ENCODE data around the gene KCNQ1. TPM values are rescaled to one million over a fixed set of nuclear protein-coding genes. Genes with fewer than 3 reads are reported as not detected.

KCNQ1 gene
- total and polyA plus RNA-seq, 9 of the 15 experiments (the other 6 are each of a cell fraction or from before 2014, with no cell fraction given), result 0.44 TPM; not detected in 8

DNA sequence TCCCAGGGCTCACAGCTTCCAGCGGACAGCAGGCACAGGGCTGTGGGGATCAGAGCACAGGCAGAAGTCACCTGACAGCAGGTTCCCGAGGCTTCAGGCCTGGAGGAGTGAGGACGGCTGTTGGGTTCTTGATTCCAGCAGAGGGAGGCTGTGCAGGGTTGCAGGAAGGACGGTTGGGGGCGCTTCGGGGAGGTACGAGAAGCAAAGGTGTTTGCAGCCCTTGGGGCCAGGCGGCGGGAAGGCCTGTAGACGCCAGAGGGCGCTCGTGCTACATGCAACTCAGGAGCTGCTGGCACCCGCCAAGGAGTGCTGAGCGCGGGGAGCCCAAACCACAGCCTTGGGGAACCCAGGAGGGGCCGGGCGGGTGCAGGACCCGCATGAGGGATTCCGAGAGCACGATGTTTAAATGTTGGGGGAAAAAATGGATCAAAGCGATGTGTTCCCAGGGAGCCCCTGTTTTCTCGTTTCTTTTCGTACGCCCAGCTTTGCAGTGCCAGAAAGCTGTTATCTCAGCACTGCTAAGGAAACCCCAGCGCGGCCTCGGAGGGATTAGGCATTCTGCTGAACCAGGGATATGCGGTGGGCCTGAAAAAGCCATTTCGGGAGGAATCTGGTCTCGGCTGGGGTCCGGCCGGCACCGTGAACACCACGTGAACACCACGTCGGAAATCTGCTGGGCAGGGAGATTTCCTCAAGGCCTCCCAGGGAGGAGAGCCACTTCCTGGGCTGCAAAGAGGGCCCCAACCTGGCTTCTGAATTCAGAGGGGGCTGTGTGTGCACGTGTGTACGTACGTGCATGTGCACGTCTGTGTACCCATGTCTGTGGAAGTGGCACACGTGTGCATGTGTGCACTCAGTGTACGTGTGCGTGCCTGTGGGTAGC is 88.1 kb downstream of the KCNQ1 start:
- CTCF ChIA-PET (ENCODE audit: low intra/inter-chr PET ratio), result interaction anchor here (0.6 to 6.4 kb wide), 11 partner anchors 29 to 684 kb away, joined by 3 to 228 read pairs (median 4); partner anchors contain the start of genes CDKN1C and PHLDA2
- peak; percentile 88 to 95 (median 89) for DNase-seq (ENCODE audit: extremely low read depth in 1 of 4, low spot score in 3 of 4)
- Histone ChIP-seq H3K9me1 (ENCODE audit: control insufficient read depth, insufficient read depth, low read length) (no peaks in the 10 kb centered on the region), H3K36me3 (ENCODE audit: control insufficient read depth, insufficient read depth, low read length) (no peaks in the 10 kb centered on the region), H3K4me1 (replicated peaks in 1 of 2; ENCODE audit: control insufficient read depth in 2 of 2, insufficient read depth in 2 of 2, low read length in 2 of 2) (peaks cover 9 to 62% of the 10 kb centered on the region in 2 experiments), H4K20me1 (replicated peaks; ENCODE audit: control insufficient read depth, insufficient read depth, low read length) (no peaks in the 10 kb centered on the region; the same call in 1 of the 2 replicates), H3K27ac (ENCODE audit: extremely low read depth, low read depth, low read length) (peak overlapping the region; percentile 15; the same call in 1 of the 3 replicates), H3K27me3 (ENCODE audit: control insufficient read depth in 2 of 2, insufficient read depth in 2 of 2, low read length in 2 of 2) (peaks cover 0 to 39% of the 10 kb centered on the region in 2 experiments; a peak in 4 of 5 replicates), H3K79me2 (ENCODE audit: control insufficient read depth, insufficient read depth, low read length) (no peaks in the 10 kb centered on the region), H3K9me3 (replicated peaks; ENCODE audit: control insufficient read depth, insufficient read depth, low read depth, low read length) (0 out of 2 replicates have a peak, but pooled peaks cover under 1% of the 10 kb centered on the region), H3K4me2 (ENCODE audit: insufficient read depth, low read length) (peak overlapping the region; percentile 36; the same call in 1 of the 2 replicates), H3K9ac (ENCODE audit: insufficient read depth in 1 of 2, low read depth in 2 of 2, low read length in 2 of 2) (peak overlapping the region; percentile 7 to 62; a peak in 2 of 4 replicates), H3K4me3 (no peak overlapping the region), H2AFZ (ENCODE audit: low read depth, low read length) (peak overlapping the region; percentile 65)
- no TSS peak for BruUV-seq (replicated peaks)
- FAIRE-seq, result peak; percentile 94
- ATAC-seq, result peak; percentile 93
- in situ Hi-C loops (cut with MboI) (loop anchor here (5.0 kb wide), 2 partner anchors 106 to 354 kb away; partner anchors contain the start of gene CDKN1C), intact Hi-C loops (cut with micrococcal nuclease) (loop anchor here (1.0 to 10.0 kb wide), 6 partner anchors 162 to 397 kb away; partner anchors contain the start of genes C11orf21, KCNQ1OT1 and TSPAN32)
- 13% methylated on average over 35 of the region's 43 CpGs for WGBS (ENCODE audit: insufficient coverage, low coverage, missing lambda C conversion rate)
- POLR2A ChIA-PET, result interaction anchor here (0.6 to 2.6 kb wide), 7 partner anchors 47 to 397 kb away, joined by 3 to 13 read pairs (median 4); partner anchors contain the start of gene PHLDA2
- 0 out of 2 replicates have a peak, but pooled peaks have one; percentile 70 for TF ChIP-seq ZNF197 (CRISPR knock-in tag; IDR thresholded peaks at IDR 0.05; ENCODE audit: low read depth)
- TF ChIP-seq MTA2 (IDR thresholded peaks at IDR 0.05; ENCODE audit: low read depth), result no peak
- TF ChIP-seq REST (IDR thresholded peaks at IDR 0.05; ENCODE audit: borderline replicate concordance), result peak; percentile 97
- TF ChIP-seq REST (CRISPR knock-in tag; IDR thresholded peaks at IDR 0.05; ENCODE audit: low read depth), result no peak
- TF ChIP-seq KDM2B (CRISPR knock-in tag; IDR thresholded peaks at IDR 0.05), result peak; percentile 68; the same call in 1 of the 2 replicates
- TF ChIP-seq ATF7 (IDR thresholded peaks at IDR 0.05), result peak; percentile 68
- TF ChIP-seq, protein P1, sequence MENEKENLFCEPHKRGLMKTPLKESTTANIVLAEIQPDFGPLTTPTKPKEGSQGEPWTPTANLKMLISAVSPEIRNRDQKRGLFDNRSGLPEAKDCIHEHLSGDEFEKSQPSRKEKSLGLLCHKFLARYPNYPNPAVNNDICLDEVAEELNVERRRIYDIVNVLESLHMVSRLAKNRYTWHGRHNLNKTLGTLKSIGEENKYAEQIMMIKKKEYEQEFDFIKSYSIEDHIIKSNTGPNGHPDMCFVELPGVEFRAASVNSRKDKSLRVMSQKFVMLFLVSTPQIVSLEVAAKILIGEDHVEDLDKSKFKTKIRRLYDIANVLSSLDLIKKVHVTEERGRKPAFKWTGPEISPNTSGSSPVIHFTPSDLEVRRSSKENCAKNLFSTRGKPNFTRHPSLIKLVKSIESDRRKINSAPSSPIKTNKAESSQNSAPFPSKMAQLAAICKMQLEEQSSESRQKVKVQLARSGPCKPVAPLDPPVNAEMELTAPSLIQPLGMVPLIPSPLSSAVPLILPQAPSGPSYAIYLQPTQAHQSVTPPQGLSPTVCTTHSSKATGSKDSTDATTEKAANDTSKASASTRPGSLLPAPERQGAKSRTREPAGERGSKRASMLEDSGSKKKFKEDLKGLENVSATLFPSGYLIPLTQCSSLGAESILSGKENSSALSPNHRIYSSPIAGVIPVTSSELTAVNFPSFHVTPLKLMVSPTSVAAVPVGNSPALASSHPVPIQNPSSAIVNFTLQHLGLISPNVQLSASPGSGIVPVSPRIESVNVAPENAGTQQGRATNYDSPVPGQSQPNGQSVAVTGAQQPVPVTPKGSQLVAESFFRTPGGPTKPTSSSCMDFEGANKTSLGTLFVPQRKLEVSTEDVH (IDR thresholded peaks at IDR 0.05; ENCODE audit: low read depth, partially characterized antibody), result peak; percentile 54
- TF ChIP-seq RCOR1 (IDR thresholded peaks at IDR 0.05; ENCODE audit: borderline replicate concordance in 1 of 2, low read depth in 2 of 2, low read length in 2 of 2), result peak in 1 of 2 experiments; percentile 14; a peak in 1 of 4 replicates
- TF ChIP-seq PTBP1 (IDR thresholded peaks at IDR 0.05; ENCODE audit: low read depth, low read length), result no peak
